Measurements from ENCODE around the gene ACSM2B.
"Not testable (repeated sequence)": the region's sequence is repeated elsewhere in the genome, so short reads cannot be mapped to it uniquely, and the experiment has no call there.

ACSM2B gene

GRCh38 chr16:20595068-20595467 lies 18.9 kb upstream of the ACSM2B start:
- DNase-seq = not testable (repeated sequence)

GRCh38 chr16:20592780-20593179 lies 16.6 kb upstream of the ACSM2B start:
- not testable (repeated sequence) for DNase-seq

- DNase-seq = not testable (repeated sequence)
Observed at GRCh38 chr16:20589486-20589885, 13.3 kb upstream of the ACSM2B start.

GRCh38 chr16:20587645-20588074 lies 11.5 kb upstream of the ACSM2B start:
- DNase-seq = not testable (repeated sequence)

GRCh38 chr16:20586716-20587115 lies 10.5 kb upstream of the ACSM2B start:
- DNase-seq = not testable (repeated sequence)

GRCh38 chr16:20586112-20586511 lies 9.9 kb upstream of the ACSM2B start:
- DNase-seq = not testable (repeated sequence)

GRCh38 chr16:20580487-20581259 lies 4.5 kb upstream of the ACSM2B start:
- DNase-seq = not testable (repeated sequence)

GRCh38 chr16:20578091-20578490 lies 1.9 kb upstream of the ACSM2B start:
- DNase-seq = not testable (repeated sequence)

GRCh38 chr16:20569117-20569651 lies 7.0 kb downstream of the ACSM2B start:
- not testable (repeated sequence) for DNase-seq

- DNase-seq = no peak
Observed at GRCh38 chr16:20568404-20568803, 7.8 kb downstream of the ACSM2B start.

GRCh38 chr16:20566864-20567263 lies 9.3 kb downstream of the ACSM2B start:
- no peak for DNase-seq

GRCh38 chr16:20565334-20565733 lies 10.8 kb downstream of the ACSM2B start:
- DNase-seq = not testable (repeated sequence)

GRCh38 chr16:20564218-20564617 lies 11.9 kb downstream of the ACSM2B start:
- not testable (repeated sequence) for DNase-seq

GRCh38 chr16:20555628-20556027 lies 20.5 kb downstream of the ACSM2B start:
- DNase-seq = not testable (repeated sequence)

GRCh38 chr16:20554689-20555088 lies 21.5 kb downstream of the ACSM2B start:
- not testable (repeated sequence) for DNase-seq

GRCh38 chr16:20553493-20553892 lies 22.7 kb downstream of the ACSM2B start:
- not testable (repeated sequence) for DNase-seq

- not testable (repeated sequence) for DNase-seq
Observed at GRCh38 chr16:20546951-20547350, 29.2 kb downstream of the ACSM2B start.

- not testable (repeated sequence) for DNase-seq
Observed at GRCh38 chr16:20546278-20546853, 29.8 kb downstream of the ACSM2B start.

GRCh38 chr16:20540603-20541316 lies 35.4 kb downstream of the ACSM2B start:
- DNase-seq = not testable (repeated sequence)

GRCh38 chr16:20538687-20539086 lies 37.5 kb downstream of the ACSM2B start:
- no peak for DNase-seq

GRCh38 chr16:20538181-20538580 lies 38.0 kb downstream of the ACSM2B start:
- DNase-seq = no peak

- not testable (repeated sequence) for DNase-seq
Observed at GRCh38 chr16:20536669-20537068, 39.5 kb downstream of the ACSM2B start.

- not testable (repeated sequence) for DNase-seq
Observed at GRCh38 chr16:20532284-20532792, 43.8 kb downstream of the ACSM2B start.

Data from NCI-H187 (cell line).